HL-60 (cell line): ENCODE results near the gene LGR4.

ENCODE experiments used
- GABPA ChIP-seq: IDR thresholded peaks from 2 replicates; pipeline ENCODE4 v1.6.1; 2012; ENCODE audit warnings: low read depth
- POLR2AphosphoS5 ChIP-seq: IDR thresholded peaks from 2 replicates; pipeline ENCODE4 v1.6.1; 2012; ENCODE audit warnings: low read depth
- SPI1 ChIP-seq: IDR thresholded peaks from 2 replicates; pipeline ENCODE4 v1.6.1; 2012; ENCODE audit warnings: low read depth, mild to moderate bottlenecking, borderline replicate concordance
- TF ChIP-seq, protein P1 (sequence below): IDR thresholded peaks from one replicate; pipeline ENCODE4 v1.5.1; 2011; ENCODE audit warnings: low read length, control low read depth, inconsistent platforms; ENCODE audit not compliant: insufficient read depth

DNA sequence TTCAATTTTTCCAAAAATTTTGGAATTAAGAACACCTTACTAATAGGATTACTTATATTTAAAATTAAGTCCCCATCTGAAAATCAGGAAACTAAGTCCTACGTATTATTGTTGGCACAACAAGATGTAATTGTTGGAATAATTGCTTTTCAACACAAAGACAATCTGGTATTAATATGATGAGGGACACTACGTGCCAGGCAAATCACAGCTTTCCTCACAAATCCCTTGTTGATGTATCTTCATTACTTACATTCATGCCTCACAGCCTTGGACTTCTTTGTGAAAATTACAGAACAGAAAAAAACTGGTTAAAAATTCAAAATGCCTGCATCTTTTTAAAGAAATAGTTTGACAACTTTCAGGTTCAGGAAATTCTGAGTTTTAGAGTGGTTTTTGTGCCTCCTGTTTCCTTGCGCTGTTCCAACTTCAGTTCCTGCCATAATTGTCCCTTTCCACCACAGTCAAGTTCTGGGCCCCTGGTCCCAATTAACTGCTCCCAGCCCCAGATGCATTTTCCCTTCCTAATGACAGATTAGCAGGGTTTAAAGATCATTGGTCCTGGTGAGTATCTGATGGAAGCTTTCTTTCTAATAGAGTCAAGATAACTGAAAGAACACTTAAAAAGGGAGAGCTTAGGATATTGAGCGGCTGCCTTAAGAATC is 86.3 kb downstream of the LGR4 start:
- TF ChIP-seq, protein P1, sequence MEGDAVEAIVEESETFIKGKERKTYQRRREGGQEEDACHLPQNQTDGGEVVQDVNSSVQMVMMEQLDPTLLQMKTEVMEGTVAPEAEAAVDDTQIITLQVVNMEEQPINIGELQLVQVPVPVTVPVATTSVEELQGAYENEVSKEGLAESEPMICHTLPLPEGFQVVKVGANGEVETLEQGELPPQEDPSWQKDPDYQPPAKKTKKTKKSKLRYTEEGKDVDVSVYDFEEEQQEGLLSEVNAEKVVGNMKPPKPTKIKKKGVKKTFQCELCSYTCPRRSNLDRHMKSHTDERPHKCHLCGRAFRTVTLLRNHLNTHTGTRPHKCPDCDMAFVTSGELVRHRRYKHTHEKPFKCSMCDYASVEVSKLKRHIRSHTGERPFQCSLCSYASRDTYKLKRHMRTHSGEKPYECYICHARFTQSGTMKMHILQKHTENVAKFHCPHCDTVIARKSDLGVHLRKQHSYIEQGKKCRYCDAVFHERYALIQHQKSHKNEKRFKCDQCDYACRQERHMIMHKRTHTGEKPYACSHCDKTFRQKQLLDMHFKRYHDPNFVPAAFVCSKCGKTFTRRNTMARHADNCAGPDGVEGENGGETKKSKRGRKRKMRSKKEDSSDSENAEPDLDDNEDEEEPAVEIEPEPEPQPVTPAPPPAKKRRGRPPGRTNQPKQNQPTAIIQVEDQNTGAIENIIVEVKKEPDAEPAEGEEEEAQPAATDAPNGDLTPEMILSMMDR, result no peak
- TF ChIP-seq SPI1 (no peak), POLR2AphosphoS5 (no peak), GABPA (no peak)
